Nucleus accumbens (tissue), 56 donors: ENCODE measurements around the gene KCNC2.

ENCODE experiments used
- DNase-seq, 56 donors: peaks; one replicate each; lab custom pipeline; 2025; lab: John Stamatoyannopoulos, UW

The KCNC2 gene

GRCh38 chr12:75162845-75163244 is 46.8 kb downstream of the KCNC2 start:
- no peak for DNase-seq

GRCh38 chr12:75161488-75161887 is 48.2 kb downstream of the KCNC2 start:
- DNase-seq: no peak

GRCh38 chr12:75157385-75157784 is 52.3 kb downstream of the KCNC2 start:
- no peak for DNase-seq

GRCh38 chr12:75155962-75156361 is 53.7 kb downstream of the KCNC2 start:
- no peak for DNase-seq

- DNase-seq: no peak
Observed at GRCh38 chr12:75154388-75154787, 55.3 kb downstream of the KCNC2 start.

GRCh38 chr12:75139196-75139595 is 70.4 kb downstream of the KCNC2 start:
- no peak for DNase-seq

GRCh38 chr12:75137896-75138295 is 71.7 kb downstream of the KCNC2 start:
- DNase-seq: no peak

- DNase-seq: no peak
Observed at GRCh38 chr12:75135026-75135425, 74.6 kb downstream of the KCNC2 start.

- no peak for DNase-seq
Observed at GRCh38 chr12:75130811-75131210, 78.8 kb downstream of the KCNC2 start.

GRCh38 chr12:75129275-75129674 is 80.4 kb downstream of the KCNC2 start:
- no peak for DNase-seq

- no peak for DNase-seq
Observed at GRCh38 chr12:75121036-75121705, 88.5 kb downstream of the KCNC2 start.

- DNase-seq: no peak
Observed at GRCh38 chr12:75120311-75120711, 89.3 kb downstream of the KCNC2 start.

- DNase-seq: no peak
Observed at GRCh38 chr12:75116646-75117198, 92.9 kb downstream of the KCNC2 start.

- no peak for DNase-seq
Observed at GRCh38 chr12:75115748-75116147, 93.9 kb downstream of the KCNC2 start.

GRCh38 chr12:75103822-75104221 is 105.8 kb downstream of the KCNC2 start:
- no peak for DNase-seq

- DNase-seq: no peak
Observed at GRCh38 chr12:75101781-75102180, 107.9 kb downstream of the KCNC2 start.

GRCh38 chr12:75099210-75099609 is 110.4 kb downstream of the KCNC2 start:
- no peak for DNase-seq

GRCh38 chr12:75097003-75097402 is 112.6 kb downstream of the KCNC2 start:
- no peak for DNase-seq

- DNase-seq: no peak
Observed at GRCh38 chr12:75087654-75088053, 122.0 kb downstream of the KCNC2 start.

- DNase-seq: no peak
Observed at GRCh38 chr12:75086091-75087038, 123.3 kb downstream of the KCNC2 start.

GRCh38 chr12:75081305-75081704 is 128.3 kb downstream of the KCNC2 start:
- DNase-seq: no peak

- DNase-seq: no peak
Observed at GRCh38 chr12:75080582-75080981, 129.1 kb downstream of the KCNC2 start.
